ENCODE measurements around the gene ISLR2. TPM values are rescaled to one million over a fixed set of nuclear protein-coding genes. Genes with fewer than 3 reads are reported as not detected.
A peak's percentile ranks its signal among the peaks of the same experiment; 100 is the strongest.

The ISLR2 gene
- total RNA-seq, 1 donor from 2014 or later = not detected

- peak within 1 kb of the TSS; percentile 95 for H3K27ac Mint-ChIP-seq
- Histone ChIP-seq H3K27ac (no peak within 1 kb of the TSS), H2AFZ (replicated peaks) (peak within 1 kb of the TSS; percentile 93), H3K4me3 (no peak within 1 kb of the TSS), H3K4me2 (peak within 1 kb of the TSS; percentile 42), H3K9me3 (ENCODE audit: low read depth) (no peaks in the 10 kb centered on the region), H3K4me1 (peaks cover 23% of the 10 kb centered on the region), H3K9ac (no peak within 1 kb of the TSS), H4K20me1 (ENCODE audit: low read depth) (no peaks in the 10 kb centered on the region), H3K79me2 (ENCODE audit: low read depth) (no peaks in the 10 kb centered on the region), H3K27me3 (no peaks in the 10 kb centered on the region), H3K36me3 (no peaks in the 10 kb centered on the region), H3F3A (ENCODE audit: low read depth) (peaks cover 6% of the 10 kb centered on the region)
- H3K27me3 Mint-ChIP-seq (ENCODE audit: insufficient read depth, low read depth) = peaks cover 15% of the 10 kb centered on the region
- peak within 1 kb of the TSS; percentile 12 for H3K4me3 Mint-ChIP-seq
- H3K4me1 Mint-ChIP-seq = peaks cover 67% of the 10 kb centered on the region
- H3K9me3 Mint-ChIP-seq = peaks cover 3% of the 10 kb centered on the region
- TF ChIP-seq EZH2 (IDR thresholded peaks at IDR 0.05) (no peak), EZH2phosphoT487 (IDR thresholded peaks at IDR 0.05) (no peak), CTCF (IDR thresholded peaks at IDR 0.05) (no peak)
- H3K36me3 Mint-ChIP-seq = no peaks in the 10 kb centered on the region
- no peak for DNase-seq (ENCODE audit: low spot score)
Measured at GRCh38 chr15:74173380-74174218, 43.2 kb downstream of the ISLR2 start, which contains the start of gene ISLR. ISLR (plus strand) TSS chr15:74173710; CDS start chr15:74174859, 1,149 bp downstream.

- Histone ChIP-seq H3K9me3 (ENCODE audit: low read depth) (no peaks in the 10 kb centered on the region), H3F3A (ENCODE audit: low read depth) (peaks cover 6% of the 10 kb centered on the region), H3K4me1 (peaks cover 23% of the 10 kb centered on the region), H2AFZ (replicated peaks) (peak overlapping the region; percentile 93), H3K4me3 (no peak overlapping the region), H3K27ac (no peak overlapping the region), H4K20me1 (ENCODE audit: low read depth) (no peaks in the 10 kb centered on the region), H3K36me3 (no peaks in the 10 kb centered on the region), H3K4me2 (no peak overlapping the region), H3K27me3 (no peaks in the 10 kb centered on the region), H3K79me2 (ENCODE audit: low read depth) (no peaks in the 10 kb centered on the region), H3K9ac (no peak overlapping the region)
- Mint-ChIP-seq H3K9me3 (peaks cover 3% of the 10 kb centered on the region), H3K4me3 (no peak overlapping the region), H3K4me1 (peaks cover 68% of the 10 kb centered on the region), H3K36me3 (no peaks in the 10 kb centered on the region), H3K27me3 (ENCODE audit: insufficient read depth, low read depth) (peaks cover 18% of the 10 kb centered on the region), H3K27ac (no peak overlapping the region)
- TF ChIP-seq CTCF (IDR thresholded peaks at IDR 0.05) = no peak
- TF ChIP-seq EZH2 (IDR thresholded peaks at IDR 0.05) = no peak
- TF ChIP-seq EZH2phosphoT487 (IDR thresholded peaks at IDR 0.05) = no peak
- DNase-seq (ENCODE audit: low spot score) = no peak
Measured at GRCh38 chr15:74174219-74174957, 44.0 kb downstream of the ISLR2 start.

GRCh38 chr15:74174958-74175253 is 44.5 kb downstream of the ISLR2 start:
- H3K36me3 ChIP-seq = no peaks in the 10 kb centered on the region
- H3K27me3 ChIP-seq = no peaks in the 10 kb centered on the region
- no peak overlapping the region for H3K4me2 ChIP-seq
- H3K27ac ChIP-seq = no peak overlapping the region
- H2AFZ ChIP-seq (replicated peaks) = no peak overlapping the region
- Mint-ChIP-seq H3K27ac (no peak overlapping the region), H3K4me3 (no peak overlapping the region), H3K4me1 (peaks cover 65% of the 10 kb centered on the region), H3K9me3 (peaks cover 3% of the 10 kb centered on the region), H3K27me3 (ENCODE audit: insufficient read depth, low read depth) (peaks cover 14% of the 10 kb centered on the region), H3K36me3 (no peaks in the 10 kb centered on the region)
- no peak overlapping the region for H3K9ac ChIP-seq
- peaks cover 23% of the 10 kb centered on the region for H3K4me1 ChIP-seq
- H4K20me1 ChIP-seq (ENCODE audit: low read depth) = no peaks in the 10 kb centered on the region
- no peaks in the 10 kb centered on the region for H3K79me2 ChIP-seq (ENCODE audit: low read depth)
- peaks cover 6% of the 10 kb centered on the region for H3F3A ChIP-seq (ENCODE audit: low read depth)
- DNase-seq (ENCODE audit: low spot score) = no peak
- no peak for TF ChIP-seq EZH2 (IDR thresholded peaks at IDR 0.05)
- no peak for TF ChIP-seq EZH2phosphoT487 (IDR thresholded peaks at IDR 0.05)
- TF ChIP-seq CTCF (IDR thresholded peaks at IDR 0.05) = no peak
- no peak overlapping the region for H3K4me3 ChIP-seq
- H3K9me3 ChIP-seq (ENCODE audit: low read depth) = no peaks in the 10 kb centered on the region

Measured in neural progenitor cell (in vitro differentiated cells).